ENCODE results near the gene PCDHB14. TPM values are rescaled to one million over a fixed set of nuclear protein-coding genes. Genes with fewer than 3 reads are reported as not detected.
"Not testable (repeated sequence)": the region's sequence is repeated elsewhere in the genome, so short reads cannot be mapped to it uniquely, and the experiment has no call there.

The PCDHB14 gene
- total RNA-seq, 4 donors from 2014 or later = 1.4 to 3.3 (median 2.8) TPM

DNA sequence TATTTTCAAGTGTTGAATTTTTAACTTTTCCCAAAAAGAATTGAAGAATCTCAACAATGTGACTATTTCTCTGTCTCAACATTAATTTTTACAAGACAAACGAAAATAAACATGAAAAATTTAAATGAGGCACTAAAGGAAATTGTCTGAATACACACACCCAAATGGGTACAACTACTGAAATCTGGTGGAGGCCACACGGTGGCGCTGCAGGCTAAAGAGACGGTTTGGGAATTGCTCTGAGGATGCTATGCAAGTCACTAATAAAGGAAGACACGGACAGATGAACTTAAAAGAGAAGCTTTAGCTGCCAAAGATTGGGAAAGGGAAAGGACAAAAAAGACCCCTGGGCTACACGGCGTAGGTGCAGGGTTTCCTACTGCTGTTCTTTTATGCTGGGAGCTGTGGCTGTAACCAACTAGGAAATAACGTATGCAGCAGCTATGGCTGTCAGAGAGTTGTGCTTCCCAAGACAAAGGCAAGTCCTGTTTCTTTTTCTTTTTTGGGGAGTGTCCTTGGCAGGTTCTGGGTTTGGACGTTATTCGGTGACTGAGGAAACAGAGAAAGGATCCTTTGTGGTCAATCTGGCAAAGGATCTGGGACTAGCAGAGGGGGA, 30.9 kb upstream of the PCDHB14 start, which contains the start of gene PCDHB10:
PCDHB10 (plus strand) TSS at position 244 of the 616 bp plus-strand sequence; CDS start at position 444, 200 bp downstream.
- 4 to 18% methylated on average over 5 to 9 of the region's 10 CpGs for WGBS, 2 donors (ENCODE audit: low coverage in 1 of 2)
- TF ChIP-seq CTCF (IDR thresholded peaks at IDR 0.05) (peak in 3 of 5 experiments; percentile 14 to 32 (median 31)), POLR2AphosphoS5 (IDR thresholded peaks at IDR 0.05) (no peak), EP300 (IDR thresholded peaks at IDR 0.05; ENCODE audit: low read depth) (no peak), POLR2A (IDR thresholded peaks at IDR 0.05) (no peak)
- H3K36me3 ChIP-seq = no peaks in the 10 kb centered on the region
- H3K27ac ChIP-seq = no peak within 1 kb of the TSS
- H3K4me3 ChIP-seq = no peak within 1 kb of the TSS
- no peak for DNase-seq
- intact Hi-C loops (cut with DNase I; ENCODE audit: low total_unique reads) = no loop called here
- peaks cover 4% of the 10 kb centered on the region for H3K27me3 ChIP-seq
- peaks cover 21 to 52% of the 10 kb centered on the region in 2 donors for H3K9me3 ChIP-seq
- no peaks in the 10 kb centered on the region for H3K4me1 ChIP-seq
- in situ Hi-C loops (cut with MboI; ENCODE audit: low pct_ligation_motif_present in 1 of 4, low pct_unique_long_range_greater_than_20kb in 1 of 4, low sequenced_read_pairs in 3 of 4) = no loop called here

DNA sequence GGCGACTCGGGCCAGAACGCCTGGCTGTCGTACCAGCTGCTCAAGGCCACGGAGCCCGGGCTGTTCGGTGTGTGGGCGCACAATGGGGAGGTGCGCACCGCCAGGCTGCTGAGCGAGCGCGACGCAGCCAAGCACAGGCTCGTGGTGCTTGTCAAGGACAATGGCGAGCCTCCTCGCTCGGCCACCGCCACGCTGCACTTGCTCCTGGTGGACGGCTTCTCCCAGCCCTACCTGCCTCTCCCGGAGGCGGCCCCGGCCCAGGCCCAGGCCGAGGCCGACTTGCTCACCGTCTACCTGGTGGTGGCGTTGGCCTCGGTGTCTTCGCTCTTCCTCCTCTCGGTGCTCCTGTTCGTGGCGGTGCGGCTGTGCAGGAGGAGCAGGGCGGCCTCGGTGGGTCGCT, 28.8 kb upstream of the PCDHB14 start:
- intact Hi-C loops (cut with DNase I; ENCODE audit: low total_unique reads); H3K27me3 ChIP-seq; DNase-seq; H3K27ac ChIP-seq; in situ Hi-C loops (cut with MboI; ENCODE audit: low pct_ligation_motif_present in 1 of 4, low pct_unique_long_range_greater_than_20kb in 1 of 4, low sequenced_read_pairs in 3 of 4); H3K4me3 ChIP-seq; H3K4me1 ChIP-seq; H3K36me3 ChIP-seq: not testable (repeated sequence)
- 79% methylated on average over 16 of the region's 37 CpGs; no CpG with 5 or more reads in 1 of the 2 donors for WGBS, 2 donors (ENCODE audit: low coverage in 1 of 2)
- H3K9me3 ChIP-seq = peaks cover 33 to 53% of the 10 kb centered on the region in 2 donors

- Histone ChIP-seq H3K4me3 (no peak overlapping the region), H3K36me3 (no peaks in the 10 kb centered on the region), H3K27me3 (no peaks in the 10 kb centered on the region), H3K9me3 (peaks cover 40 to 57% of the 10 kb centered on the region in 2 donors), H3K27ac (no peak overlapping the region), H3K4me1 (no peaks in the 10 kb centered on the region)
- 48 to 51% methylated on average over 3 of the region's 3 CpGs for WGBS, 2 donors (ENCODE audit: low coverage in 1 of 2)
- TF ChIP-seq POLR2A (IDR thresholded peaks at IDR 0.05) = no peak
- TF ChIP-seq POLR2AphosphoS5 (IDR thresholded peaks at IDR 0.05) = no peak
- TF ChIP-seq EP300 (IDR thresholded peaks at IDR 0.05; ENCODE audit: low read depth) = no peak
- no peak for TF ChIP-seq CTCF (IDR thresholded peaks at IDR 0.05)
- intact Hi-C loops (cut with DNase I; ENCODE audit: low total_unique reads) = no loop called here
- no peak for DNase-seq
- in situ Hi-C loops (cut with MboI; ENCODE audit: low pct_ligation_motif_present in 1 of 4, low pct_unique_long_range_greater_than_20kb in 1 of 4, low sequenced_read_pairs in 3 of 4) = no loop called here
Observed at GRCh38 chr5:141196363-141196762, 26.8 kb upstream of the PCDHB14 start.

GRCh38 chr5:141199359-141200235, 23.5 kb upstream of the PCDHB14 start, which contains the start of gene PCDHB11:
Gene PCDHB11, plus strand, starts transcription at chr5:141199627. Its CDS starts 148 bp downstream, at chr5:141199775.
- Histone ChIP-seq H3K4me3 (no peak within 1 kb of the TSS), H3K4me1 (no peaks in the 10 kb centered on the region), H3K27ac (no peak within 1 kb of the TSS), H3K36me3 (no peaks in the 10 kb centered on the region), H3K27me3 (no peaks in the 10 kb centered on the region), H3K9me3 (peaks cover 41 to 61% of the 10 kb centered on the region in 2 donors)
- DNase-seq = no peak
- in situ Hi-C loops (cut with MboI; ENCODE audit: low pct_ligation_motif_present in 1 of 4, low pct_unique_long_range_greater_than_20kb in 1 of 4, low sequenced_read_pairs in 3 of 4) = loop anchor here (25.0 kb wide), 2 partner anchors 188 to 363 kb away; partner anchors contain the start of genes PCDHGA7 (in 1 of the 4), PCDHGA8 (in 1 of the 4), PCDHGB4 (in 1 of the 4) and PCDHGB5 (in 1 of the 4)
- WGBS, 2 donors (ENCODE audit: low coverage in 1 of 2) = 51 to 60% methylated on average over 16 to 21 of the region's 21 CpGs
- intact Hi-C loops (cut with DNase I; ENCODE audit: low total_unique reads) = no loop called here
- TF ChIP-seq CTCF (IDR thresholded peaks at IDR 0.05) (peak in 1 of 5 experiments; percentile 6), POLR2A (IDR thresholded peaks at IDR 0.05) (no peak)

DNA sequence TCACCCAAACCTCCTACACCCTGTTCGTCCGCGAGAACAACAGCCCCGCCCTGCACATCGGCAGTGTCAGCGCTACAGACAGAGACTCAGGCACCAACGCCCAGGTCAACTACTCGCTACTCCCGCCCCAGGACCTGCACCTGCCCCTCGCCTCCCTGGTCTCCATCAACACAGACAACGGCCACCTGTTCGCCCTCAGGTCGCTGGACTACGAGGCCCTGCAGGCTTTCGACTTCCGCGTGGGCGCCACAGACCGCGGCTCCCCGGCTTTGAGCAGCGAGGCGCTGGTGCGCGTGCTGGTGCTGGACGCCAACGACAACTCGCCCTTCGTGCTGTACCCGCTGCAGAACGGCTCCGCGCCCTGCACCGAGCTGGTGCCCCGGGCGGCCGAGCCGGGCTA, 22.0 kb upstream of the PCDHB14 start:
- intact Hi-C loops (cut with DNase I; ENCODE audit: low total_unique reads); H3K4me3 ChIP-seq; H3K4me1 ChIP-seq; H3K27me3 ChIP-seq; DNase-seq; H3K36me3 ChIP-seq; H3K27ac ChIP-seq: not testable (repeated sequence)
- in situ Hi-C loops (cut with MboI; ENCODE audit: low pct_ligation_motif_present in 1 of 4, low pct_unique_long_range_greater_than_20kb in 1 of 4, low sequenced_read_pairs in 3 of 4) = loop anchor here (25.0 kb wide), 2 partner anchors 186 to 361 kb away; partner anchors contain the start of genes PCDHGA7 (in 1 of the 4), PCDHGA8 (in 1 of the 4), PCDHGB4 (in 1 of the 4) and PCDHGB5 (in 1 of the 4)
- peaks cover 34 to 48% of the 10 kb centered on the region in 2 donors for H3K9me3 ChIP-seq
- 71% methylated on average over 17 of the region's 38 CpGs; no CpG with 5 or more reads in 1 of the 2 donors for WGBS, 2 donors (ENCODE audit: low coverage in 1 of 2)

GRCh38 chr5:141201646-141202045, 21.5 kb upstream of the PCDHB14 start:
- DNase-seq; H3K27me3 ChIP-seq; H3K4me3 ChIP-seq; intact Hi-C loops (cut with DNase I; ENCODE audit: low total_unique reads); H3K4me1 ChIP-seq; H3K36me3 ChIP-seq; H3K27ac ChIP-seq: not testable (repeated sequence)
- 67% methylated on average over 16 of the region's 35 CpGs; no CpG with 5 or more reads in 1 of the 2 donors for WGBS, 2 donors (ENCODE audit: low coverage in 1 of 2)
- peaks cover 29 to 43% of the 10 kb centered on the region in 2 donors for H3K9me3 ChIP-seq
- in situ Hi-C loops (cut with MboI; ENCODE audit: low pct_ligation_motif_present in 1 of 4, low pct_unique_long_range_greater_than_20kb in 1 of 4, low sequenced_read_pairs in 3 of 4) = loop anchor here (25.0 kb wide), 2 partner anchors 186 to 361 kb away; partner anchors contain the start of genes PCDHGA7 (in 1 of the 4), PCDHGA8 (in 1 of the 4), PCDHGB4 (in 1 of the 4) and PCDHGB5 (in 1 of the 4)

All from transverse colon (tissue), 4 donors.